Measurements from ENCODE around the gene PHACTR1.

Gene PHACTR1

GRCh38 chr6:13163161-13163944 lies 446.8 kb downstream of the PHACTR1 start:
- no peak for ATAC-seq
- TF ChIP-seq RARB (CRISPR knock-in tag; IDR thresholded peaks at IDR 0.05) (no peak), TSHZ2 (CRISPR knock-in tag; IDR thresholded peaks at IDR 0.05) (no peak), ZNF565 (CRISPR knock-in tag; conservative IDR thresholded peaks at IDR 0.05; ENCODE audit: low read depth) (no peak), OSR1 (CRISPR knock-in tag; IDR thresholded peaks at IDR 0.05) (no peak), ZFP30 (CRISPR knock-in tag; IDR thresholded peaks at IDR 0.05) (no peak), POU6F1 (CRISPR knock-in tag; IDR thresholded peaks at IDR 0.05; ENCODE audit: borderline replicate concordance, low read depth) (no peak), ESRRG (CRISPR knock-in tag; IDR thresholded peaks at IDR 0.05) (no peak)

- no peak for TF ChIP-seq TCF4 (CRISPR knock-in tag; IDR thresholded peaks at IDR 0.05; ENCODE audit: borderline replicate concordance)
- TF ChIP-seq SNAI2 (CRISPR knock-in tag; IDR thresholded peaks at IDR 0.05) = no peak
- TF ChIP-seq ZNF565 (CRISPR knock-in tag; conservative IDR thresholded peaks at IDR 0.05; ENCODE audit: low read depth) = no peak
- TF ChIP-seq RARB (CRISPR knock-in tag; IDR thresholded peaks at IDR 0.05) = no peak
- no peak for TF ChIP-seq PPARA (CRISPR knock-in tag; IDR thresholded peaks at IDR 0.05; ENCODE audit: borderline replicate concordance)
- no peak for TF ChIP-seq BACH2 (CRISPR knock-in tag; IDR thresholded peaks at IDR 0.05; ENCODE audit: borderline replicate concordance)
- TF ChIP-seq ZNF70 (CRISPR knock-in tag; IDR thresholded peaks at IDR 0.05) = no peak
- no peak for TF ChIP-seq OSR1 (CRISPR knock-in tag; IDR thresholded peaks at IDR 0.05)
- no peak for ATAC-seq
Measured at GRCh38 chr6:13164291-13164690, 447.7 kb downstream of the PHACTR1 start.

- ATAC-seq = no peak
- TF ChIP-seq CREB5 (CRISPR knock-in tag; IDR thresholded peaks at IDR 0.05; ENCODE audit: low read depth) = no peak
- TF ChIP-seq TSHZ2 (CRISPR knock-in tag; IDR thresholded peaks at IDR 0.05) = no peak
- TF ChIP-seq TCF4 (CRISPR knock-in tag; IDR thresholded peaks at IDR 0.05; ENCODE audit: borderline replicate concordance) = no peak
Measured at GRCh38 chr6:13165502-13166172, 449.1 kb downstream of the PHACTR1 start.

GRCh38 chr6:13166269-13166668 lies 449.7 kb downstream of the PHACTR1 start:
- TF ChIP-seq ZNF565 (CRISPR knock-in tag; conservative IDR thresholded peaks at IDR 0.05; ENCODE audit: low read depth) (no peak), ARNTL (CRISPR knock-in tag; IDR thresholded peaks at IDR 0.05; ENCODE audit: borderline replicate concordance, low read depth) (no peak), SNAI2 (CRISPR knock-in tag; IDR thresholded peaks at IDR 0.05) (no peak), CSDC2 (CRISPR knock-in tag; IDR thresholded peaks at IDR 0.05) (no peak), CREB5 (CRISPR knock-in tag; IDR thresholded peaks at IDR 0.05; ENCODE audit: low read depth) (no peak)
- no peak for ATAC-seq

Data from SK-N-SH treated with all-trans-retinoic acid at 6 μM for 48 hours (cell line).